ENCODE data around the gene ATG4D. TPM values are rescaled to one million over a fixed set of nuclear protein-coding genes. Genes with fewer than 3 reads are reported as not detected.

Gene ATG4D
- total and polyA plus RNA-seq, 10 of the 15 experiments (the other 5 are each of a cell fraction or from before 2014, with no cell fraction given) = 0.39 to 28.7 (median 13.4) TPM

GRCh38 chr19:10565028-10565566 is 21.4 kb downstream of the ATG4D start (continued):
- no peak for TF ChIP-seq POU2F2 (IDR thresholded peaks at IDR 0.05; ENCODE audit: borderline replicate concordance, low read depth, low read length)
- TF ChIP-seq JUNB (IDR thresholded peaks at IDR 0.05) = no peak
- TF ChIP-seq RAD51 (IDR thresholded peaks at IDR 0.05) = no peak; the same call in 1 of the 2 replicates
- peak; percentile 65; the same call in 1 of the 2 replicates for TF ChIP-seq YY1 (IDR thresholded peaks at IDR 0.05; ENCODE audit: low read depth, low read length)
- no peak for TF ChIP-seq CEBPZ (IDR thresholded peaks at IDR 0.05; ENCODE audit: low read depth, low read length)
- TF ChIP-seq PBX3 (IDR thresholded peaks at IDR 0.05; ENCODE audit: insufficient replicate concordance, low read depth, low read length) = no peak
- TF ChIP-seq CBX5 (IDR thresholded peaks at IDR 0.05; ENCODE audit: low read depth) = no peak
- TF ChIP-seq RAD21 (IDR thresholded peaks at IDR 0.05; ENCODE audit: insufficient read depth, low read depth, low read length) = peak; percentile 34; the same call in 1 of the 2 replicates
- TF ChIP-seq EP300 (IDR thresholded peaks at IDR 0.05; ENCODE audit: borderline replicate concordance in 1 of 2, control insufficient read depth in 1 of 2, low read depth in 2 of 2, low read length in 2 of 2) = no peak
- TF ChIP-seq POLR2AphosphoS5 (IDR thresholded peaks at IDR 0.05; ENCODE audit: low read length) = no peak
- no peak for TF ChIP-seq EED (IDR thresholded peaks at IDR 0.05; ENCODE audit: low read depth)
- TF ChIP-seq MLLT1 (IDR thresholded peaks at IDR 0.05) = 0 out of 2 replicates have a peak, but pooled peaks have one; percentile 19

Data from GM12878 (cell line).